Stimulated activated CD4-positive, alpha-beta T cell treated with anti-CD3 and anti-CD28 coated beads, Interleukin-2, amount 100 ng/mL, for 4 hours (primary cell): Measurements from ENCODE around the gene PRKCA.
"Not testable (repeated sequence)": the region's sequence is repeated elsewhere in the genome, so short reads cannot be mapped to it uniquely, and the experiment has no call there.

Experiments
- DNase-seq: peaks from one replicate; pipeline ENCODE4 v3.0.0-alpha.2; 2020; ENCODE audit warnings: low read depth

Gene PRKCA

DNA sequence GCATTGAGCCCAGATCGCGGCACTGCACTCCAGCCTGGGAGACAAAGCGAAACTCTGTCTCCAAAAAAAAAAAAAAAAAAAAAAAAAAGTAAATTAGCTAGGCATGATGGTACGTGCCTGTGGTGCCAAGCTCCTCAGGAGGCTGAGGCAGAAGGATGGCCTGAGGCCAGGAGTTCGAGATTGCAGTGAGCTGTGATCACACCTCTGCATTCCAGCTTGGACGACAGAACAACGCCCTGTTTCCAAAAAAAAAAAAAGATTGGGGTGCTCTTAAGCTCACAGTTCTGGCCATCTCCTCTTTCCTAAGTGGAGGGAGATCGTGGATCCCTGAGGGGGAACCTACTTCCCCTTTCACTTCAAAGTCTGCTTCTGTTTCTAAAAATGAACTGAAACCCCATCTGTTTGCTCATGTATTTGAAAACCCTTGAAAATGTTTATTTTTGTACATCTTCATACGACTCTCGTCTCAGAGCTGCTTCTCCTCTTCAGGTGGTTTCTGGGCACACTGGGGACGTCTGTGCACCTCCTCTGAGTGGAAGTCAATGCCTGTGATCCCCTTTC lies 138.8 kb downstream of the PRKCA start:
- no peak for DNase-seq

DNA sequence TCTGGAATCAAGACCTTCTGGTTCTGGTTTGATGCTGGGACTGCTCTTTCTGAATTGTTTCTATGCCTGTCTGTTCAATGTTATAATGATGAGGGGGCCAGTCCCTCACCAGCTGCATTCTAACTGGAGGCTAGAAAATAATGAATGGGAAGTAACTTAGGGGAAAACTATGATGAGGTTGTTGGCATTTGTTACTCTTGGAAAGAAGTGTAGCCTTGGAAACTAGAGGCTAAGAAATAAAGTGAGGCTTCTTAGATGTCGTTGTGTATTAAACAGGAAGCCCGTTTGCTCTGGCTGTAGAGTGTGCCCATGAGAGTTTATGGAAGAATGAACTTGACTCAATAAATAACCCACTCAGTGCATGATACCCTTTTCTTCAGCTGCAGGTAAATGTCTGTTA lies 140.8 kb downstream of the PRKCA start:
- no peak for DNase-seq

DNA sequence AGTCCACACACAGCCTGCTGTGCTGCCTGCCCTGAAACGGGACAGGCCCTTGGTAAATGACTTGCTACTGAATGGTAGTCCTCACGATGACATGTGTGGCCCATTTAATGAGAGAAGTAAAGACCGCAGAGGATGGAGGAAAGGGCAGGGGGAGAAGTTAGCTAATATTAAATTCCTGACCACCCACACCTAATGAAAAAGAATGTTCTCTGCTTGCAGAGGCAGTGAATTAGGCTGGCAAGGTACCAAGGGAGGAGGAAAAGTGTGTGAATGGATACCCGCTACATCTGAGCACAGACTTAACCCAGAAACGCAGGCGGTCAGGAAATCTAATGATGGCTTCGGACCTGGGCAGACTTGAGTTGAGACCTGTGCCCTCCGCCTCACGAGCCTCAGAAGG lies 141.2 kb downstream of the PRKCA start:
- no peak for DNase-seq

DNA sequence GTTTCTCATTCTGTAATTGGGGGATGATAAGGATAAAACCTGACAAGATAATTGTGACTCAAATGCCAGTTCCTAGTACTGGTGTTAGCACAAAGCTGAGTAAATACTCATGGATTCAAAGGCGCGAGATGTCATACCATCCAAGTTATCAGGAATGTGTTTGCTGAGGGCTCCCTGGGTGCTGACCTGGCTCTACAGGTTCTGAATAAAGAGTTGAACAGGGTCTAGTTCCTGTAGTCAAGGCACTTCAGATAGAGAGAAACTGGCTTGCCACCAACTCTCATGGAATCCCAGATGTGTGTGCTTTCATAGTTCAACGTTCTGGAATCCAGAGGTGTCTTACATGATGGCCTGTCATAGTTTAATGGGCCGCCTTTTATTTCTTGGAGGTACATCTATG lies 141.6 kb downstream of the PRKCA start:
- no peak for DNase-seq

DNA sequence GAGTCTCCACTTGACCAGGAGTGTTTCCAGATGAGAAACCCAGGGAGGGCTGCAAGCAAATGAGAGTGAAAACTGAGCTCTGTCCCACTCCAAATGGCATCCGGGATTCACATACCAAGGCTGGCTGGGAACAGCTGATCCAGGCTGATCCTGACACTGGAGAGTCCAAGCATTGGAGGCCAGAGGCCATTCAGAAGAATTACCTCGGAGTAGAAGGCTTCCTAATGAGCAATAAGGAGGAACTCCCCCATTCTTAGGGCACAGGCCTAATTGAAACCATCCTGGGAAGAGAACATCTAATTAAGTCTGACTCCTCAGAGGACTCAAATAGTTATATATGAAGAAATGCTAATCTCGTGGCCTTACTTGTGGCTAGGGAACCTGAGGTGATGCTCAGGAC lies 142.8 kb downstream of the PRKCA start:
- no peak for DNase-seq

DNA sequence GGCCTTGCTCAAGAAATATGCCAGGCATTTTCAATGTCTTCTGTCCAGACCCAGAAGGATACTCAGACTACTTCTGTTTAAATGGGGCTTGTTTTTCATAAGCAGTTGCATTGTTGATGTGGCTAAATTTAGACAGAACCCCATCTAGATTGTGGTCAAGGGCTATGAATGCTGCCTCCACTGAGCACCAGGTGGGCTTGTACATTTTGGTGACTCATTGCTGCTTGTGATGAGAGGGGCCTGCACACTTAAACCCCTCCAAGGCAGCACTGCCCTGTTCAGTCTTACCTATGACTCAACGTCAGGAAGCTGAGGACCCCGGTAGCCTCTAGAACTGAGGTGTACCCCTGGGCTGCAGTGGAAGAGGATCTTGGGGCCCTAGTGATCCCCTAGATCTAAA lies 144.0 kb downstream of the PRKCA start:
- no peak for DNase-seq

DNA sequence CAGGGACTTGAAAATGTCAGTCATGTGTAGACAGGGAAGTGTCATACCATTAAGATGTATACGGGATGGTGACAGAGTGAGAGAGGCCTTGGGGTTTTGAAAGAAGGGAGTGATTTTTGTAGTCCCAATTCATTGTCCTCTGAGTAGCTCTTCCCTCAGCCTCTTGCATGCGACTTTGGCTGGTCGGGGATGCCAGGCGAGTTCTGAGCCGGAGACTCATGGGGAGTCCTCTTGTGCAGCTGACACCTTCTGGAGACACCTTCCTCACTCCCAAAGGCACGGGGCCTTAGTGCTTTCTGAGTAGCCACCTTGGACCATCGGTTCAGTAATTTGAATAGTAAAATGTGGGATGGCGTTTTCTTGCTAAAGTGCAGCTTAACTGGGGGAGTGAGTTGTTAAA lies 144.7 kb downstream of the PRKCA start:
- DNase-seq = no peak

DNA sequence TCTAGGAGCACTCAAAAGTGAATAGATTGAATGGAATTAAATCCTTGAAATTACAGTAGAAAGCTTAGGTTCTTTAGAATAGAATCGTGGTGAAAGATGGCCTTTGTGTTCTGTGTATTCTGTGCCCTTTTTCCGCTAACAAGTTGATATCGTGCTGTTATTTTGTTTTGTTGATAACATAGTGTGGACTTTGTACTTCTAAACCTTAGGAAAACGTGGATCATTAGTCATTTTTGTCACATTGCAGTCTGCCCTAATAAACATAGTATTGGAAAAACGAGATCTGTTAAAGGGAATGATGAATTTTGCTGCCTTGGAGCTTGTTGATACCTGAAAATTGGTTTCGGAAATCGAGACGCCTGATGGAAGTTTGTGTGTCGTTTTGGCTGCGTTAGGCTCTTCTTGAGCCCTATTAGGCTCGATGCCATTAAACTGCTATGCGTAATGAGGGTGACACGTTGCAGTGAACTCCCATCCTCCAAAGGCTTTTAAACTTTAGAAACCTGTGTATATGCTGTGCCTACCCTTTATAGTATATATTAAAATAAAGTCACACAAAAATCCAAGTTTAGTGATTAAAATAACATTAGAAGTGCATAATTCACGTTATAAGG lies 145.7 kb downstream of the PRKCA start:
- DNase-seq = no peak

DNA sequence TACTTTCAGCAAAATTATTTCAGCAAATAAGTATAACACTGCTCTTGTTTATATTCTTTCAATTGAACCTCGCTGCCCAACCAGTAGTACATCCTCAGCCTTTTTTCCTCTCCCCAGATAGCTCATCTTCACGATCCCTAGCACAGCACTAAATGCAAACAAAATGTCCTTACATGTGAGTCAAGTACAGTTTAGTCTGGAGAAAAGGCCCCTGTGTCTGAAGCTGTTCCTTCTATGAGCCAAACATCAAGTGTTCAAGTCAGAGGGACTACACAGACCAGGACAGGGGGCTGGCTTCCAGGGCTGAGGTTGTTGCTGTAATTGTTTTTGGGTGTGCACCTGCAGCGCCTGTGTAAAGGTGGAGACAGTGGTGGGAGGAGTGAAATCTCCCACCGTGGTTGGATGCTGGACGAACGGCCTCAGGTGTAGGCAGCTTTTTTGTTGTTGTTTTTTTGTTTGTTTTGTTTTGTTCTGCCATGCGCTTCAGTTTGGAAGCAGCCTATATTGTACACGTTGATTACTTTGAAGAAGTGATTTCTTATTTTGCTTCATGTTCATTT lies 147.1 kb downstream of the PRKCA start:
- DNase-seq = no peak

DNA sequence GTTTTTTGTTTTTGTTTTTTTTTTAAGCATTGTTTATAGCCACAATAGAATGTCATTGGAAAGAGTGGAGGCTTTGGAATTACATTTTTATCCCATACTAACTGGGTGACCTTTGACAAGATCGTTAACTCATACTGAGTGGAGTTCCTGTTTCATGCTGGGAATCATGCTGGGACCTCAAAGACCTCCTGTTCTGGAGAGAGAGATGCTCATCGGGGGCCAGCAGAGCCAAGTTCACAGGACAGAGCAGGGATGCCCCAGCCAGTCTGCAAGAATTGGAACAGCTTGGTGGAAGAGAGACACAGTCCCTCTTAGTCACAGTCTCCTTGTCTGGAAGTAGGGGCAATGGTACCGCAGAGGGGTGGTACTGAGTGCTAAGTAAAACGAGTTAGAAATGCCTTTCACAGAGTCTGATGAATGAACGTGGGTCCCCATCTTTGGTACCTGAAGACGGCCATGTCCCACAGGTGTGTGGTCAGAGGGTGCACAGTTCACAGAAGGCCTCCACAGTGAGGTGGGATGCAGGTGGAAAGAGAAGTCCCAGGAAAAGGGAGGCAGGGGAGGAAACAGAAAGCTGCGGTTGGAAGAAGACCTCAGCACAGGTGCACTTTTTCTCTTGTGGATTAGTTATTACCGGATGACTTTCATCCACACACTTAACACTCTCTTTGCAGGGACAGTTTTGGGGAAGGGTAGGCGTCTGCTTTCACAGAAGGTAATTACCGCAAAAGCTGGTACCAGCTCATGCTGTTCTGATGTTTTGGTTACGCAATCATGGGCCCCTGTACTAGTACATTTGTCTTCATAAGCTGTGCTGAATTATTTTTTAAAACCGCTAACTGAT lies 147.8 kb downstream of the PRKCA start:
- no peak for DNase-seq

DNA sequence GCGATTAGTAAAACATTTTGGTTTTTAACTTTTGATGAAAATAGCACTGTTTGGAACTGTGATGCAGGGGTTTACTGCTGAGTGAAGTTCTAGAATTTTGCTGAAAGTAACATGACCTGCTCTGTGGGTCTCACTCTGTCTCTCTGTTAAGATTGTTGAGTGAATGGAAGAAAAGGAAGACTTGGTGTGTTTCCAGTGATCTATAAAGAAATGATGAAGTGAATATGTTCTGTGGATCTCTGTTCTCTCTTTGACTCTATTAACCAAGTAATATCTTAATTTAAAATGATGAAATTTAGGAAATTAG lies 148.4 kb downstream of the PRKCA start:
- no peak for DNase-seq

DNA sequence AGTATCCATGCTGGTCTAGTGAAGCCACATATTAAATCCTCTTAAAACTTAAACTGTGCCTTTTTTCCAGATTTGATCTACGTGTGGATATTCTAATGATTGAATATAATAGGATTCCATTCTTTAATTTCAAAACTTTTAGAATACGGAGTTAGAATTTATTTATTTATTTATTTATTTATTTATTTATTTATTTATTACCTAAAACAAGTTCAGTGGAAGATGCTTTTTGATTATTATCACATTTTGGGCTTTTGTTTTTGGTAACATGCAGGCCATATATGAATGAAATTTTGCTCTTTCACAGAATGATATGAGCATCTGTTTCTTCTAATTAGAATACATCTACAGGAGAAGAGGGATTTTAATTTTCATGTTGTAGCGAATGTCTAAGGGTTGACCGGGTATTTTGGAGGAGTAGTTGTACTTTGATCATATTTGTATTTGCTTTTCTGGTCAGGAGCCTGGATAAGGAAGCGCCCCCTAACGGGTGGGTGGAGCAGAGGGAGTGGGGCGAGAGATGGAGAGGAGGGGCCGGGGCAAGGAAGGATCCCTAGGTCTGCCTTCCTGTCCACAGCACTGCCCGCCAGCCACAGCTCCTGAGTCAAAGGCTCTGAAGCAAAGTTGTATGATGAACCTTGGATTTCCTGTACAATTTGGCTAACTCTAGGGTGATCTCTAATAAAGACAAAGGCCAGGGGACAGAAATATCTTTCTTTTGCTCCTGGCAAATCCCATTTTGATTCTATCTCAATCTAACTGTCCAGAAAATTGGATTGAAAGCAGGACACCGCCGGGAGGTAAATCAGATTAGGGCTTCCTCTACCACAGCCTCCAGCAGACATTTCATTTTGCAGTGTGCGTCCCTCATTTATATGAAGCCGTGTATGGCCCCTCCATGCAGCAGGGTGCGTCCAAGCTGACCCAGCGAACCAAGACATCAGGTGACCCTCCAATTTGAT lies 149.1 kb downstream of the PRKCA start:
- no peak for DNase-seq

DNA sequence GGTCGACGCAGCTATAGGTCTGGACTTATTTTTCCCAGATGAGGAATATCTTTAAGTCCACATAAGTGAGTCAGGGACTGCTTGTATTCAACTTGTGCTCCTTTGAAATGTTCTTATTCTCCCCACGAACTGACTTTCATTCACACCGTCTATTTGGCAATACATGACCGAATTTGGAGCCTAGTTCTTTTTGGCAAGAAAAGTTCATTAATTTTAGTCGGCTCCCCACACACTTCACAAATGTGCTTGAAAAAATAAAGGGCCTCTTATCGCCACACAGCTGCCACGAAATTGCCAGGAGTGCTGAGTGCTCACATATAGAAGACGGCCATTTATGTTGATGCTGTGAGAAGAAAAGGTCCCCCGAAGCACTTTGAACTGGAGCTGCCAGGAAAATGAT lies 152.6 kb downstream of the PRKCA start:
- DNase-seq = no peak

DNA sequence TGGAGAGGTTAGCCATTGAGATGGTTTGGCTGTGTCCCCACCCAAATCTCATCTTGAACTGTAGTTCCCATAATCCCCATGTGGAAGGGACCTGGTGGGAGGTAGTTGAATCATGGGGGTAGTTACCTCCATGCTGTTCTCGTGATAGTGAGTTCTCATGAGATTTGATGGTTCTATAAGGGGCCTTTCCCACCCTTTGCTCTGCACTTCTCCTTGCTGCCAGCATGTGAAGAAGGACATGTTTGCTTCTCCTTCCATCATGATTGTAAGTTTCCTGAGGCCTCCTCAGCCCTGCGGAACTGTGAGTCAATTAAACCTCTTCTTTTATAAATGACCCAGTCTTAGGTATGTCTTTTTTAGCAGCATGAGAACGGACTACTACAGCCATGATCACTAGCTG lies 155.1 kb downstream of the PRKCA start:
- DNase-seq = not testable (repeated sequence)

DNA sequence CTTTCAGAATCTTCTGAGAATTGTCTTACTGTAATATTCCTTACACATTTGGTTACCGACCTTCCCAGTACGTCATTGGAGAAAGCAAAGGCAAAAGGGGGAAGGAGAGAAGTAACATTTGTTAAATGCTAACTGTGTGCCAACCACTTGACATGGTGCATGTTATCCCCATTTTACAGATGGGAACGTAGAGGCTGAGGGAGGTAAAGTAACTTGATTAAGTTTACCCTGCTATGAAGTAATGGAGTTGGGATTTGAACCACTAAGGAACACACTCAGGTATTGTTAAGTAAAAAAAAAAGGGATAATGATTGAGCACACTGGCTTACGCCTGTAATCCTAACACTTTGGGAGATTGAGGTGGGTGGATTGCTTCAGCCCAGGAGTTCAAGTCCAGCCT lies 156.4 kb downstream of the PRKCA start:
- DNase-seq = no peak

DNA sequence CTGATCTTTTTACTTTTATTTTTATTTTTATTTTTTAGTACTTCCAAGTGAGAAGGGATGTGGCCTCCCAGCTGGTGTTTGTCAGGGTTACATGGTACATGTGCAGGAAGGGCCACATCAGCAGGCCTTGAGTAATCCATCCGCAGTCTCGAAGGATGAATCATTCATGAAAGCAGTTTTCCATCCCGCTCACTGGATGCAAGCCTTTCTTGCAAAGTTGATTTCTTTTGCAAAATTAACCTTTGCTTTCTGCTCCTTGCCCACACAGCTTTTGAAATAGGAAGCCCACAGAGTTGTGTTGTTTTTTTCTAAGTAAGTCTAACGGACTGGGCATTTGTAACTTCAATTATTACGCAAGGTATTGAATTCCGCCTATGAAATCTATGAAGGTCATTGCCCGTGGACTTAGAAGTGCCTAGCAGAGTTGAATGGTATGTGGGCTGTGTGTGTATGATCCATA lies 157.4 kb downstream of the PRKCA start:
- DNase-seq = no peak

DNA sequence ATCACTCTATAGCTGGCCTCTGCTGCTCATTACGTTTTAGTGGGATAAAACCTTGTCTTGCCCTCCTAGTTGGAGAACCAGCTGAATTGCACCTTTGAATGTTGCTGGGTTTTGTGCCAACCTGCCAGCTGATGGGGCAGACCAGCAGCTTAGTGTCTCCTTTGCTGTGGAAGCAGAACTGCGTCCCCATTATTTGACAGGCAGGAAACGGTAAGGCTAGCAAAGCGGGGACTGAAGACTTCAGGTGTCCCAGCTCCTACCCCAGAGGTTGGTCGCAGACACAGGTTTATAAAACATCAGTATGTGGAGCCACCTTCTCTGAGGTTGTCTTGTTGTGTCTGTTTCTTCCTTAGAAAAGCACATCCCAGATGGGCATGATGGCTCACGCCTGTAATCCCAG lies 158.1 kb downstream of the PRKCA start:
- DNase-seq = no peak

DNA sequence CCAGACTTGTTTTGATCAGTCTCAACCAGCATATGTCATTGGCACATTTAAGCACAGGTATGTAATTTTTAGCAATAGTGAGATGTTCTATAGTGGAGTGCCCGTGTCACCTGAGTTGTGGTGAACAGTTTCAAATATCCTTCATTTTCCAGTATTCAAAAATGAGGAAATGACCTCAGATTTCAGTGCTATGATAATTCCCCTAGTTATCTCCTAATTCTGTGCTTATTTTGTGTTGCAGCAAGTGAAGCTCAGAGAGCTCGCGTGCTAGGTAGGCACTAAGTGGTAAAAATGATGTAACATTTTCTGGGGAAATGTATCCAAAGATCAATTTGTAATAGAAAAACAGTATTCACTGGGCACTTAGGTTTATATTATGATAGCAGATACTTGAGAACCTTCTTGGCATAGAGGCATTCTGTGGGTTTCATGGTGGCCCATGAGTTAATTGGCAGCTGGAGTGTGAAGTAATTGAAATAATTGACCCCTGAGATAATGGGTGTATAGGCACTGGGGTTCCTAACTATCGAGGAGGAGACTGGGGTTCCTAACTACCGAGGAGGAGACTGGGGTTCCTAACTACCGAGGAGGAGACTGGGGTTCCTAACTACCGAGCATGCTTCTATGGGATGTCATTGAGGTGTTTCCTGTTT lies 159.1 kb downstream of the PRKCA start:
- DNase-seq = no peak

DNA sequence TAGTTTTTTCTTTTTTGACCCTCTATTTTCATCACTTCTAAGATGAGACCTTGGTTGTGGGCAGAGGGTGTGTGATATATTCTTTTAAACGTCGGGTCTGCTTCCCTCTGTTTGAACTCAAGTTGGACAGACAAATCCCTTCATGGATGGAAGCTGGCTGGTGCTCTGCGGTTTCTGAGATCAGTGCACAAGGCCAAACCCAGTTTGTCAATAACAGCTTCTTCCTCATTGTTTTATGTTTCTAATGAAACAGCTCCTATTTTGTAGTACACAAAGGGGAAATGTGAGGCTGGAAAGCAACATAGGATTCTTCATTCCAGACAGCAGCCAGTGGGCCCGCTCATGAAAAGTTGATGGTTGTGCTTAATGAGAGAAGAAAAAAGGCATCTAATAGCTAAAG lies 159.6 kb downstream of the PRKCA start:
- no peak for DNase-seq

DNA sequence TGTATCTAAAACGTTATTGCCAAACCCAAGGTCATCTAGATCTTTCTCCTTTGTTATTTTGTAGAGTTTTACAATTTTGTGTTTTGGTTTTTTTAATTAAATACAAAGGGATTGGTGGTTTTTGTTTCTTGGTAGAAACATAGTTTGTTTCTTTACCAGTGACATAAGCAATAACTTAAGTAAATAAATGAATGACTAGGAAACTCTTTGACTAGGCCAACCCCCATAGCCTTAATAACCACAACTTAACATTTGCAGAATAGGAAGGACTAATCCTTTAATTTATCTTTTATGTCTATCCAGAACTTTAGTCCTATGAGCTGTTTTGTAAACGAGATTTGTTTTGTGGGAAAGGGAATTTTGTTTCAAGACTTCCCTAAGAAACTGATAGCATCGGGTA lies 162.5 kb downstream of the PRKCA start:
- no peak for DNase-seq

DNA sequence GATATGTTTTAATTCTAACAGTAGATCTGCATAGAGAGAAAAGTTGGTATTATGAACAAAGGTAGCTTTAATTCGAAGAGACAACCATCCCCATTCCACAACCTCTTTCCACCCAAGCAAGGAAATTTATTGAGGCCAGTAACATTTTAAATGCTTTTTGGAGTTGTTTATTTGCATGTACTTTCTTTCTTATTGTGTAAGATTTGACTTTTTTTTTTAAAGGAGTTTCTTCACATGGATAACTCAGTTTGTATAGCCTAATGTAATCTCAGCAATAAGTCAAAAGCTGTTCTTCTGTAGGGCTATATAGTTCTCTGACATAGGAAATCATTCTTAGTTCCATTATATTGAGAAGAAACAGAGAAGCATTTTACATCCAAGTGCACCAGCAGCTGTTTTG lies 163.3 kb downstream of the PRKCA start:
- no peak for DNase-seq
